ENCODE results near the gene PACS2. TPM values are rescaled to one million over a fixed set of nuclear protein-coding genes. Genes with fewer than 3 reads are reported as not detected.

PACS2 gene
- total RNA-seq, 2 experiments from 2014 or later = 25.1 to 29.6 TPM

GRCh38 chr14:105385698-105386365, 71.3 kb downstream of the PACS2 start:
- intact Hi-C loops (cut with micrococcal nuclease) = no loop called here
- no peaks in the 10 kb centered on the region for H3K27me3 Mint-ChIP-seq (ENCODE audit: low read depth)
- H3K4me1 Mint-ChIP-seq (ENCODE audit: low read depth) = peaks cover 2% of the 10 kb centered on the region
- no peak overlapping the region for H3K4me3 Mint-ChIP-seq
- CTCF ChIA-PET = no interaction called here
- DNase-seq = no peak
- H3K27ac Mint-ChIP-seq = no peak overlapping the region
- H3K36me3 Mint-ChIP-seq (ENCODE audit: low read depth) = no peaks in the 10 kb centered on the region
- no peaks in the 10 kb centered on the region for H3K9me3 Mint-ChIP-seq

- Mint-ChIP-seq H3K4me1 (ENCODE audit: low read depth) (peaks cover 2% of the 10 kb centered on the region), H3K4me3 (no peak overlapping the region), H3K27ac (no peak overlapping the region), H3K36me3 (ENCODE audit: low read depth) (no peaks in the 10 kb centered on the region), H3K27me3 (ENCODE audit: low read depth) (no peaks in the 10 kb centered on the region), H3K9me3 (no peaks in the 10 kb centered on the region)
- DNase-seq = no peak
- CTCF ChIA-PET = no interaction called here
- intact Hi-C loops (cut with micrococcal nuclease) = no loop called here
Observed at GRCh38 chr14:105386581-105387529, 72.3 kb downstream of the PACS2 start.

- Mint-ChIP-seq H3K27me3 (ENCODE audit: low read depth) (no peaks in the 10 kb centered on the region), H3K27ac (no peak overlapping the region), H3K9me3 (no peaks in the 10 kb centered on the region), H3K36me3 (ENCODE audit: low read depth) (no peaks in the 10 kb centered on the region), H3K4me1 (ENCODE audit: low read depth) (peaks cover 2% of the 10 kb centered on the region), H3K4me3 (no peak overlapping the region)
- intact Hi-C loops (cut with micrococcal nuclease) = no loop called here
- CTCF ChIA-PET = no interaction called here
- DNase-seq = no peak
Observed at GRCh38 chr14:105387530-105387922, 73.0 kb downstream of the PACS2 start.

GRCh38 chr14:105388110-105388951, 73.8 kb downstream of the PACS2 start:
- peaks cover 2% of the 10 kb centered on the region for H3K4me1 Mint-ChIP-seq (ENCODE audit: low read depth)
- no peak for DNase-seq
- CTCF ChIA-PET = interaction anchor here (0.6 kb wide), 1 partner anchor 124 kb away, joined by 3 read pairs; no protein-coding TSS in a partner anchor
- no peaks in the 10 kb centered on the region for H3K36me3 Mint-ChIP-seq (ENCODE audit: low read depth)
- no peaks in the 10 kb centered on the region for H3K27me3 Mint-ChIP-seq (ENCODE audit: low read depth)
- intact Hi-C loops (cut with micrococcal nuclease) = no loop called here
- H3K4me3 Mint-ChIP-seq = no peak overlapping the region
- H3K9me3 Mint-ChIP-seq = no peaks in the 10 kb centered on the region
- no peak overlapping the region for H3K27ac Mint-ChIP-seq

- Mint-ChIP-seq H3K27me3 (ENCODE audit: low read depth) (no peaks in the 10 kb centered on the region), H3K4me3 (no peak overlapping the region), H3K36me3 (ENCODE audit: low read depth) (no peaks in the 10 kb centered on the region), H3K4me1 (ENCODE audit: low read depth) (peaks cover 2% of the 10 kb centered on the region), H3K27ac (no peak overlapping the region), H3K9me3 (no peaks in the 10 kb centered on the region)
- CTCF ChIA-PET = interaction anchor here (0.6 kb wide), 1 partner anchor 123 kb away, joined by 3 read pairs; no protein-coding TSS in a partner anchor
- no peak for DNase-seq
- intact Hi-C loops (cut with micrococcal nuclease) = no loop called here
Observed at GRCh38 chr14:105388976-105389375, 74.4 kb downstream of the PACS2 start.

- Mint-ChIP-seq H3K27ac (no peak overlapping the region), H3K36me3 (ENCODE audit: low read depth) (no peaks in the 10 kb centered on the region), H3K27me3 (ENCODE audit: low read depth) (no peaks in the 10 kb centered on the region), H3K9me3 (no peaks in the 10 kb centered on the region), H3K4me3 (no peak overlapping the region), H3K4me1 (ENCODE audit: low read depth) (peaks cover 2% of the 10 kb centered on the region)
- CTCF ChIA-PET = interaction anchor here (0.6 to 1.9 kb wide), 2 partner anchors 19 to 753 kb away, joined by 3 to 7 read pairs; no protein-coding TSS in a partner anchor
- no peak for DNase-seq
- intact Hi-C loops (cut with micrococcal nuclease) = no loop called here
Observed at GRCh38 chr14:105389534-105389933, 75.0 kb downstream of the PACS2 start.

GRCh38 chr14:105389976-105390848, 75.7 kb downstream of the PACS2 start:
- Mint-ChIP-seq H3K4me1 (ENCODE audit: low read depth) (peaks cover 2% of the 10 kb centered on the region), H3K9me3 (no peaks in the 10 kb centered on the region), H3K27ac (no peak overlapping the region), H3K4me3 (no peak overlapping the region), H3K27me3 (ENCODE audit: low read depth) (no peaks in the 10 kb centered on the region), H3K36me3 (ENCODE audit: low read depth) (no peaks in the 10 kb centered on the region)
- no peak for DNase-seq
- intact Hi-C loops (cut with micrococcal nuclease) = no loop called here
- CTCF ChIA-PET = interaction anchor here (0.6 to 1.9 kb wide), 2 partner anchors 20 to 753 kb away, joined by 3 to 7 read pairs; no protein-coding TSS in a partner anchor

GRCh38 chr14:105390849-105391500, 76.4 kb downstream of the PACS2 start:
- DNase-seq = no peak
- intact Hi-C loops (cut with micrococcal nuclease) = no loop called here
- CTCF ChIA-PET = interaction anchor here (1.9 kb wide), 1 partner anchor 20 kb away, joined by 7 read pairs; no protein-coding TSS in a partner anchor
- no peaks in the 10 kb centered on the region for H3K27me3 Mint-ChIP-seq (ENCODE audit: low read depth)
- H3K4me3 Mint-ChIP-seq = no peak overlapping the region
- no peaks in the 10 kb centered on the region for H3K9me3 Mint-ChIP-seq
- no peaks in the 10 kb centered on the region for H3K36me3 Mint-ChIP-seq (ENCODE audit: low read depth)
- peaks cover 2% of the 10 kb centered on the region for H3K4me1 Mint-ChIP-seq (ENCODE audit: low read depth)
- H3K27ac Mint-ChIP-seq = no peak overlapping the region

- Mint-ChIP-seq H3K4me3 (no peak overlapping the region), H3K4me1 (ENCODE audit: low read depth) (peaks cover 2% of the 10 kb centered on the region), H3K9me3 (no peaks in the 10 kb centered on the region), H3K36me3 (ENCODE audit: low read depth) (no peaks in the 10 kb centered on the region), H3K27me3 (ENCODE audit: low read depth) (no peaks in the 10 kb centered on the region), H3K27ac (no peak overlapping the region)
- CTCF ChIA-PET = no interaction called here
- DNase-seq = no peak
- intact Hi-C loops (cut with micrococcal nuclease) = no loop called here
Observed at GRCh38 chr14:105391541-105391940, 77.0 kb downstream of the PACS2 start.

GRCh38 chr14:105392131-105393090, 77.9 kb downstream of the PACS2 start:
- no peaks in the 10 kb centered on the region for H3K27me3 Mint-ChIP-seq (ENCODE audit: low read depth)
- no peaks in the 10 kb centered on the region for H3K36me3 Mint-ChIP-seq (ENCODE audit: low read depth)
- no peak overlapping the region for H3K27ac Mint-ChIP-seq
- CTCF ChIA-PET = interaction anchor here (0.5 kb wide), 1 partner anchor 35 kb away, joined by 3 read pairs; no protein-coding TSS in a partner anchor
- peaks cover 2% of the 10 kb centered on the region for H3K4me1 Mint-ChIP-seq (ENCODE audit: low read depth)
- H3K9me3 Mint-ChIP-seq = no peaks in the 10 kb centered on the region
- intact Hi-C loops (cut with micrococcal nuclease) = no loop called here
- H3K4me3 Mint-ChIP-seq = no peak overlapping the region
- no peak for DNase-seq

Data from activated naive CD4-positive, alpha-beta T cell treated with anti-CD3 and anti-CD28 coated beads for 36 hours (primary cell).